Fibroblast of villous mesenchyme (primary cell): ENCODE measurements around the gene GFM1. TPM values are rescaled to one million over a fixed set of nuclear protein-coding genes. Genes with fewer than 3 reads are reported as not detected.

Experiments
- DNase-seq: peaks from one replicate; pipeline ENCODE4 v3.0.0-alpha.2; 2010; ENCODE audit warnings: low read depth
- H3K4me3 ChIP-seq: 2 replicates; pipeline ENCODE4 v1.5.1; 2011; ENCODE audit warnings: low read depth, mild to moderate bottlenecking, low read length
- total RNA-seq: library from RNA; depleted of rRNA; stranded (reverse); fragments of >200 nt; gene quantifications from 2 replicates; pipeline ENCODE4 v1.2.3, GENCODE V29; 2012
- TF ChIP-seq, protein P1 (sequence below): IDR thresholded peaks from 2 replicates; pipeline ENCODE4 v1.5.1; 2012; ENCODE audit warnings: low read depth, mild to moderate bottlenecking, low read length; ENCODE audit not compliant: insufficient read depth

The GFM1 gene
- total RNA-seq, 1 donor = 55.7 TPM

DNA sequence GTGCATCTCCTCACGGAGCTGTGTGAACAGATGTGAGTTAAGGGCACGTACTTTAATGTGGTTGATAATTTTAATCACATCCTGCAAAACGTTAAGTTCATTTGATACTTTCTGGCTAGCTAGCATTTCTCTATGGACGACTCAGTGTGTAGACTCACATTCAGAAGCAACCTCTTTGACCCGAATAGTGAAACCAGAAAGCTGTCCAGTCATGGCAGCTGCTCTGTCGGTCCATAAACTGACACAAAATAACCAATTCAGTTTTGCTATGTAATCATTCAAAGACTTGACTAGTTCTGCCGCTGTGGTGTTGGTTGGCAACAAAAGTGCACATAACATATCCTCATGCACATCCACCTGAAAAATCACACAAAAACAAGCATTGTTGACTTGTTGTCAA is 3.7 kb upstream of the GFM1 start:
- DNase-seq = no peak
- TF ChIP-seq, protein P1, sequence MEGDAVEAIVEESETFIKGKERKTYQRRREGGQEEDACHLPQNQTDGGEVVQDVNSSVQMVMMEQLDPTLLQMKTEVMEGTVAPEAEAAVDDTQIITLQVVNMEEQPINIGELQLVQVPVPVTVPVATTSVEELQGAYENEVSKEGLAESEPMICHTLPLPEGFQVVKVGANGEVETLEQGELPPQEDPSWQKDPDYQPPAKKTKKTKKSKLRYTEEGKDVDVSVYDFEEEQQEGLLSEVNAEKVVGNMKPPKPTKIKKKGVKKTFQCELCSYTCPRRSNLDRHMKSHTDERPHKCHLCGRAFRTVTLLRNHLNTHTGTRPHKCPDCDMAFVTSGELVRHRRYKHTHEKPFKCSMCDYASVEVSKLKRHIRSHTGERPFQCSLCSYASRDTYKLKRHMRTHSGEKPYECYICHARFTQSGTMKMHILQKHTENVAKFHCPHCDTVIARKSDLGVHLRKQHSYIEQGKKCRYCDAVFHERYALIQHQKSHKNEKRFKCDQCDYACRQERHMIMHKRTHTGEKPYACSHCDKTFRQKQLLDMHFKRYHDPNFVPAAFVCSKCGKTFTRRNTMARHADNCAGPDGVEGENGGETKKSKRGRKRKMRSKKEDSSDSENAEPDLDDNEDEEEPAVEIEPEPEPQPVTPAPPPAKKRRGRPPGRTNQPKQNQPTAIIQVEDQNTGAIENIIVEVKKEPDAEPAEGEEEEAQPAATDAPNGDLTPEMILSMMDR = no peak
- no peak overlapping the region for H3K4me3 ChIP-seq

DNA sequence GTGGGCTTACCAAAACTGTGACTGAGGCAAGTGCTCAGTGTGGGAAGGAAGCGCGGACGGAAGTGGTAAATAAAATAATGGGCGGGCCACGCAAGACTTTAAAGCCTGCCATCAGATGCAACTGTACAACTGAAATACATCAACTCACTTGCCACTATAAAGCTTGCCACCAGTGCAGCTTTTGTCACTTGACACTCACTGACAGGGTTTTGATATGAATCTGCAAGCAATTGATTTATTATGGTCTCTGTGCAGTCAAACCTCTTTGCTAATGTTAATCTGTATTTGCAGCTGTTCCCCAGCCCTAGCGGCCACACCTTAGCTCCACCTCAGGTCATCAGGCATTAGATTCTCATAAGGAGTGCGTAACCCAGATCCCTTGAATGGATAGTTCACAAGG is 2.3 kb upstream of the GFM1 start:
- no peak for DNase-seq
- TF ChIP-seq, protein P1 = no peak
- H3K4me3 ChIP-seq = no peak overlapping the region

DNA sequence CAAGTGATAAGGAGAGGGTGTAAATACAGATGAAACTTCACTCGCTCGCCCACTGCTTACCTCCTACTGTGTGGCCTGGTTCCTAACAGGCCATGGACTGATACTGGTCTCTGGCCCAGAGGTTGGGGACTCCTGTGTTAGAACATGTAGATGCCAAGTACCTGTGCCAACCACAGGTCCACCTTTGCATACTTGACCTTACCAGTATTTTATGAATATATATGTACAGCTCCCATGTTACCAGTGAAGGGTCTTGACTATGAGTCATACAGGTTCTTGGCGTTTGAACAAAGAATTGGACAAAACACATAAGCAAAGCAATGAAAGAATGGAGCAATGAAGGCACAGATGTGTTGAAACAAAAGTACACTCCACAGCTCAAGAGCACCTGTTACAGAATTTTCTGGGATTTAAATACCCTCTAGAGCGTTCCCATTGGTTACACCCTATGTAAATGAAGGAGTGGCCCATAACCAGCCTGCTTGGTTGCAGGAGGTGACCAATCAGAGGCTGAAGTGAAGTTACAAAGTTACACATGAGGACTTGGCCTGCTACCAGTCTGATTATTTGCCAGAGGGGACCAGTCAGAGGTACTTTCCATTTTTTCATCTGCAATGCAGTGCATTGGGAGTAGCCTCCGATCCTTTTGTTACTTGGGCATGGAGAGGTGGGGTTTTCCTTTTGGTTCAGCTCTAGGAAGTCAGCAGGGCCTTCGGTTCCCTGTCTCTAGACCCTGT is 1.7 kb upstream of the GFM1 start:
- H3K4me3 ChIP-seq = no peak overlapping the region
- TF ChIP-seq, protein P1 = no peak
- no peak for DNase-seq

DNA sequence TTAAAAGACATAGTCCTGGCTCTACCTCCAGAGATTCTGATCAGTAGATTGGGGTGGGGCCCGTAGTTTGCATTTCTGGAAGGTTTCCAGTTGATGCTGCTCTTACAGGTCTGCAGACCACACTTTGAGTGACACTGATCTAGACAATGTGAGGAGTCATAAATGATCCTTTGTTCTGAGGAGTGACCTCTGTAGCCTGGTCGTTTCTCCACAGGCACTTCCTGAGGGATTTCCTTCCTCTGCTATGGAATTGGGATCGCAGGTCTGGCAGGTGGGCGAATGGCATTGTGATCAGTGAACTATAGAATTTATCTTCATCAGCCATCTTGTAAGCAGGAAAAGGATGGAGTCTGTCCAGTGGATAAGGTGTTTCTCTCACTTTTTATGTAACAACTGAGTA is 5.5 kb downstream of the GFM1 start:
- no peak for DNase-seq
- TF ChIP-seq, protein P1 = no peak
- H3K4me3 ChIP-seq = no peak overlapping the region

DNA sequence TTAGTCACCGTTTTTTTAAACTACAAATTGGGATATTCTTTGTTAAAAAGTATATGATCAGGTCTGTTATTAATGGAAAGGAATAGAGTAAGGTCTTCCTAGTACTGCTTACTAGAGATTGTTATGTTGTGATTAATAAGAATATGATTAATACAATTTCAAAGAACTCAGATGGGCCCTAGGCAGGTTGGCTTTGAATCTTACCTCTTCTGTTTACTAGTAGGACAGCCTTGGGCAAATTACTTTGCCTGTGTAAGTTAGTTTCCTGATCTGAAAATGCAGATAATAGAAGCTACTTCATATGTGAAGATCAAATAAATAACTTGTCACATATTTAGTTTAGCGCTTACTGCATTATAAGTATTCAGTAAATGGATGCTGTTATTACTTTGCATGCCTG is 6.9 kb downstream of the GFM1 start:
- DNase-seq = no peak
- no peak overlapping the region for H3K4me3 ChIP-seq
- TF ChIP-seq, protein P1 = no peak

DNA sequence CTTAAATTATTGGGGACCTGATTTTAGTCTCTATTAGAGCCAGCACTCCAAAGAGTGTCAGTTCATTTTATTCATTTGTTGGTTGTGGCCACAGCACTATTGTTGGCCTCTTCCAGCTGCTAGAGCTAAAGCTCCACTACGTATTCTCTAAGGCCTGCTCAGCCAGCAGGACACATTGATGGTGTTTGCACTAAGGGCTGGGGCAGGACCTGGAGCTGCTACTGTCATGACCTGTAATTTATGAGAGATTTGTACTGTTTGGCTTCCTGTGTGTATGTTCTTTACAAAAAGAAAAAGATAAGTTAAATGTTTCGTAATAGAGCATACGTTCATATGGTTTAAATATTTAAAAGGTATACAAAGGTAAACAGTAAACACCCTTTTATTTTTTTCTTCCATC is 8.1 kb downstream of the GFM1 start:
- DNase-seq = peak; percentile 15
- H3K4me3 ChIP-seq = no peak overlapping the region
- TF ChIP-seq, protein P1 = no peak

DNA sequence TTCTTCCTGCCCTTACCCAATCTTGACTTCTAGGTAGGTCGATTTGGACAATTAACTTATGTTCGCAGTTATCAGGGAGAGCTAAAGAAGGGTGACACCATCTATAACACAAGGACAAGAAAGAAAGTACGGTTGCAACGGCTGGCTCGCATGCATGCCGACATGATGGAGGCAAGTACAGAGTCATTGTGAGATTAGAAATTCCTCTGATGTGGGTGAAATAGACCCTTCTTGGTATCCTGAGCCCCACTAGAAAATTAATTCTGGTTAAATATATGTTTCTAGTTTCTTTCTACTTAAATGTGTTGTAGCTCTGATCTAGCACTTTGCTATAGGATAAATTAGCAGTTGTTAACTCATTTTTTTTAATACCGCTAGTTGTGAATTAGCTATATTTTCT is 14.6 kb downstream of the GFM1 start:
- H3K4me3 ChIP-seq = no peak overlapping the region
- no peak for DNase-seq
- TF ChIP-seq, protein P1 = no peak
